Measurements from ENCODE around the gene TMEM203. TPM values are rescaled to one million over a fixed set of nuclear protein-coding genes. Genes with fewer than 3 reads are reported as not detected.

TMEM203 gene
- total RNA-seq, 1 experiment from 2014 or later = 36.4 TPM

- Histone ChIP-seq H3K27me3 (ENCODE audit: low read length) (no peaks in the 10 kb centered on the region), H3F3A (ENCODE audit: low read length, unreplicated experiment) (peaks cover 2% of the 10 kb centered on the region), H3K79me2 (ENCODE audit: low read length) (peaks cover 19% of the 10 kb centered on the region), H3K4me2 (ENCODE audit: low read length) (no peak overlapping the region), H3K4me1 (ENCODE audit: insufficient read depth, low read length) (peaks cover 46% of the 10 kb centered on the region), H3K36me3 (ENCODE audit: low read depth, low read length) (no peaks in the 10 kb centered on the region), H2AFZ (ENCODE audit: low read length) (no peak overlapping the region), H3K9me2 (replicated peaks; ENCODE audit: low read length) (no peaks in the 10 kb centered on the region), H3K9me3 (ENCODE audit: low read length) (no peaks in the 10 kb centered on the region), H3K4me3 (ENCODE audit: low read length) (no peak overlapping the region), H3K9ac (ENCODE audit: low read length) (no peak overlapping the region), H3K27ac (ENCODE audit: low read length) (no peak overlapping the region), H4K20me1 (ENCODE audit: low read length) (no peaks in the 10 kb centered on the region)
- CTCF ChIA-PET = no interaction called here
- DNase-seq (no peak), ATAC-seq (no peak)
- no TSS peak for BruUV-seq (replicated peaks)
- POLR2A ChIA-PET (ENCODE audit: unreplicated experiment) = no interaction called here
- intact Hi-C loops (cut with micrococcal nuclease) = no loop called here
- TF ChIP-seq CTCF (conservative IDR thresholded peaks at IDR 0.05; ENCODE audit: low read depth, low read length) (no peak), EZH2phosphoT487 (IDR thresholded peaks at IDR 0.05; ENCODE audit: borderline replicate concordance, low read length) (no peak), EZH2 (IDR thresholded peaks at IDR 0.05; ENCODE audit: low read length, unreplicated experiment) (no peak)
These were observed 15.7 kb upstream of the TMEM203 start for GRCh38 chr9:137221095-137221505.

GRCh38 chr9:137220317-137221094, 15.1 kb upstream of the TMEM203 start:
- CTCF ChIA-PET = no interaction called here

More at GRCh38 chr9:137220317-137221094, 15.1 kb upstream of the TMEM203 start:
- H3K36me3 ChIP-seq (ENCODE audit: low read depth, low read length) = no peaks in the 10 kb centered on the region
- H3K9me3 ChIP-seq (ENCODE audit: low read length) = no peaks in the 10 kb centered on the region
- H3K4me1 ChIP-seq (ENCODE audit: insufficient read depth, low read length) = peaks cover 40% of the 10 kb centered on the region
- POLR2A ChIA-PET (ENCODE audit: unreplicated experiment) = no interaction called here
- BruUV-seq (replicated peaks) = TSS peak; percentile 20
- H2AFZ ChIP-seq (ENCODE audit: low read length) = no peak overlapping the region
- ATAC-seq (no peak), DNase-seq (no peak)
- peaks cover 2% of the 10 kb centered on the region for H3F3A ChIP-seq (ENCODE audit: low read length, unreplicated experiment)
- no peak for TF ChIP-seq EZH2phosphoT487 (IDR thresholded peaks at IDR 0.05; ENCODE audit: borderline replicate concordance, low read length)
- no peak for TF ChIP-seq EZH2 (IDR thresholded peaks at IDR 0.05; ENCODE audit: low read length, unreplicated experiment)
- TF ChIP-seq CTCF (conservative IDR thresholded peaks at IDR 0.05; ENCODE audit: low read depth, low read length) = no peak
- H3K4me3 ChIP-seq (ENCODE audit: low read length) = no peak overlapping the region
- no peak overlapping the region for H3K4me2 ChIP-seq (ENCODE audit: low read length)
- H3K27me3 ChIP-seq (ENCODE audit: low read length) = no peaks in the 10 kb centered on the region
- peaks cover 14% of the 10 kb centered on the region for H3K79me2 ChIP-seq (ENCODE audit: low read length)
- H3K9me2 ChIP-seq (replicated peaks; ENCODE audit: low read length) = no peaks in the 10 kb centered on the region
- no peak overlapping the region for H3K27ac ChIP-seq (ENCODE audit: low read length)
- no peak overlapping the region for H3K9ac ChIP-seq (ENCODE audit: low read length)
- intact Hi-C loops (cut with micrococcal nuclease) = no loop called here
- no peaks in the 10 kb centered on the region for H4K20me1 ChIP-seq (ENCODE audit: low read length)

Measured in PC-3 (cell line).